Heart right ventricle (tissue), 16 donors: Measurements from ENCODE around the gene RPP25L. TPM values are rescaled to one million over a fixed set of nuclear protein-coding genes. Genes with fewer than 3 reads are reported as not detected.

Experiments
- ATAC-seq, 8 donors: fragments of 200-7000 bp; cut with Tn5 transposase; one replicate each; pipeline ENCODE4 v1.9.1; 2020; ENCODE audit warnings: mild to moderate bottlenecking in 8 of 8, moderate library complexity in 8 of 8, moderate number of reproducible peaks in 1 of 8
- DNase-seq, 2 donors: peaks; one replicate each; pipeline ENCODE4 v3.0.0-alpha.2; 2020
- H3K27ac ChIP-seq, 10 donors: fragments of 200-600 bp; sonication (generic) in 2 of 10; one replicate each; pipeline versions ENCODE4 v1.5.0 to v1.8.0; 2020 to 2022; ENCODE audit warnings: mild to moderate bottlenecking in 3 of 10
- H3K27me3 ChIP-seq, 7 donors: fragments of 200-600 bp; one replicate each; pipeline ENCODE4 v1.8.0; 2021 to 2022; ENCODE audit warnings: mild to moderate bottlenecking in 2 of 7
- H3K36me3 ChIP-seq, 9 donors: fragments of 200-600 bp; sonication (generic) in 1 of 9; one replicate each; pipeline versions ENCODE4 v1.5.0 to v1.8.0; 2020 to 2022; ENCODE audit warnings: mild to moderate bottlenecking in 2 of 9
- H3K4me1 ChIP-seq, 9 donors: fragments of 200-600 bp; sonication (generic) in 1 of 9; one replicate each; pipeline versions ENCODE4 v1.5.0 to v1.8.0; 2020 to 2022; ENCODE audit warnings: mild to moderate bottlenecking in 4 of 9
- H3K4me3 ChIP-seq, 10 donors: fragments of 200-600 bp; sonication (generic) in 2 of 10; one replicate each; pipeline versions ENCODE4 v1.5.0 to v1.8.0; 2020 to 2022; ENCODE audit warnings: mild to moderate bottlenecking in 7 of 10, moderate library complexity in 2 of 10
- H3K9me3 ChIP-seq, 11 donors: fragments of 200-600 bp in 10 of 11; sonication (generic) in 2 of 11; one replicate each; pipeline versions ENCODE4 v1.5.0 to v1.8.0; 2013 to 2022; ENCODE audit warnings: mild to moderate bottlenecking in 2 of 11, control low read depth in 1 of 11, moderate library complexity in 1 of 11
- WGBS, 2 donors: extraction: QIAGEN DNeasy Blood & Tissue Kit; methylation state at CpG; one replicate each; pipeline ENCODE4 v1.1.7; 2013; ENCODE audit warnings: inconsistent platforms in 1 of 2; 5-methylcytosine and 5-hydroxymethylcytosine counted together
- intact Hi-C, 10 donors: fragments of 100-400 bp; cut with DNase I; formaldehyde crosslinking; loops; one replicate each; pipeline versions ENCODE4 v1.11.1 to v1.14.2; 2022
- polyA plus RNA-seq, 2 donors: library from polyadenylated mRNA; stranded (reverse); fragments of 200-250 nt; gene quantifications; one replicate each; pipeline ENCODE4 v1.2.3, GENCODE V29; 2013
- total RNA-seq, 10 donors: library from RNA; stranded (reverse); fragmentation: NEBNext Ultra II Directional in 3 of 10; extraction: Animal tissue kit (Norgen Biotek cat#: 25700) in 3 of 10; gene quantifications; one replicate each; pipeline versions ENCODE4 v1.2.1 to v1.2.4, GENCODE V29; 2021 to 2023
- TF ChIP-seq, protein P1 (sequence below), 9 donors: fragments of 200-600 bp; sonication (generic) in 2 of 9; IDR thresholded peaks; one replicate each; pipeline versions ENCODE4 v1.5.0 to v1.8.0; 2021 to 2022; ENCODE audit warnings: antibody characterized with exemption in 9 of 9, mild to moderate bottlenecking in 5 of 9, moderate library complexity in 1 of 9
- donor health status: Arrhythmogenic right ventricular cardiomyopathy.
- donor health status: ischemic (EF 13 %, LVEDD 7.1; RV severe dilation, severe dysfunction).
- donor health status: healthy with polysubstance abuse.
- donor health status: DM: no; HTN: yes; CAD: no.
- donor health status: DM: no; HTN: no; CAD: no.
- donor health status: ischemic (EF 25% LVEDD 6.9; RV normal size, moderate dysfunction).
- donor health status: ischemic (EF 25% LVEDD 5.7; RV mildly dilated, moderate dysfunction).
- donor health status: healthy.
- donor health status: DM: yes; HTN: yes; CAD: no.
- donor health status: Ischemic cardiomyopathy.
- donor health status: ischemic (EF 35%, LVEDD 5.7; RV mildly dilated, moderate dysfunction).
- donor health status: nonischemic (EF 11% LVEDD 7.7; RV severe dilation, severe dysfunction).
- donor health status: DM: yes; HTN: yes; CAD: no.
- donor health status: PGD.
- donor health status: ischemic (EF 29% LVEDD 5.4; RV normal size, mild dysfunction).
- donor health status: nonischemic (EF 23%, LVEDD 6.1; RV moderate dilation, normal function).

Gene RPP25L
- total and polyA plus RNA-seq, 12 donors = 29.2 to 51.0 (median 39.2) TPM

DNA sequence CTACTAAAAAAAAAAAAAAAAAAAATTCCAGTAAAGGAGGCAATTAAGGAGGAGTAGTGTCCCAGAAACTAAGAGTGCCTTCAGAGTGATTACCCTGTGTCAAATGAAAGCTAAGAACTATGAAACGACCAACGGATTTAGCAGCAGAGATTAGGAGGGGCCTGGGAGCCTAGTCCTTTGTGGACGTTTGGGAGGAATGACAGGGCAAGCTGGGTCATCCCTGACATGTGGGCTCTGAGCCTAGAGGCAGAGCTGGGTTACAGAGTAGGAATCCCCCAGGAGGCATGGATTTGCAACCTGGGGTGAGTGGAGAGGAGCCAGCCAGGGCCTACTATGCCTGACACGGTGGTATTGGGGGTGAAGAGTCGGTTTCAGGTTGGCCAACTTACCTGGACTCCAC is 21.3 kb upstream of the RPP25L start:
- no peak for DNase-seq
- H3K9me3 ChIP-seq = no peaks in the 10 kb centered on the region
- 51 to 53% methylated on average over 5 of the region's 5 CpGs for WGBS, 2 donors
- no peak overlapping the region for H3K4me3 ChIP-seq
- intact Hi-C loops = loop anchor here in 2 of 10 donors (2.0 kb wide), 2 partner anchors 18 to 20 kb away; partner anchors contain the start of gene RPP25L (in 1 of the 2)
- TF ChIP-seq, protein P1, sequence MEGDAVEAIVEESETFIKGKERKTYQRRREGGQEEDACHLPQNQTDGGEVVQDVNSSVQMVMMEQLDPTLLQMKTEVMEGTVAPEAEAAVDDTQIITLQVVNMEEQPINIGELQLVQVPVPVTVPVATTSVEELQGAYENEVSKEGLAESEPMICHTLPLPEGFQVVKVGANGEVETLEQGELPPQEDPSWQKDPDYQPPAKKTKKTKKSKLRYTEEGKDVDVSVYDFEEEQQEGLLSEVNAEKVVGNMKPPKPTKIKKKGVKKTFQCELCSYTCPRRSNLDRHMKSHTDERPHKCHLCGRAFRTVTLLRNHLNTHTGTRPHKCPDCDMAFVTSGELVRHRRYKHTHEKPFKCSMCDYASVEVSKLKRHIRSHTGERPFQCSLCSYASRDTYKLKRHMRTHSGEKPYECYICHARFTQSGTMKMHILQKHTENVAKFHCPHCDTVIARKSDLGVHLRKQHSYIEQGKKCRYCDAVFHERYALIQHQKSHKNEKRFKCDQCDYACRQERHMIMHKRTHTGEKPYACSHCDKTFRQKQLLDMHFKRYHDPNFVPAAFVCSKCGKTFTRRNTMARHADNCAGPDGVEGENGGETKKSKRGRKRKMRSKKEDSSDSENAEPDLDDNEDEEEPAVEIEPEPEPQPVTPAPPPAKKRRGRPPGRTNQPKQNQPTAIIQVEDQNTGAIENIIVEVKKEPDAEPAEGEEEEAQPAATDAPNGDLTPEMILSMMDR (IDR thresholded peaks at IDR 0.05) = no peak
- H3K27me3 ChIP-seq = peaks cover 0 to 29% (median 20%) of the 10 kb centered on the region in 7 donors
- H3K36me3 ChIP-seq = peaks cover 0 to 12% (median 0%) of the 10 kb centered on the region in 9 donors
- H3K4me1 ChIP-seq = peaks cover 9 to 40% (median 26%) of the 10 kb centered on the region in 9 donors
- ATAC-seq = no peak
- no peak overlapping the region for H3K27ac ChIP-seq

GRCh38 chr9:34630402-34631154 is 18.7 kb upstream of the RPP25L start:
- H3K36me3 ChIP-seq = peaks cover 0 to 8% (median 0%) of the 10 kb centered on the region in 9 donors
- H3K4me1 ChIP-seq = peaks cover 4 to 20% (median 8%) of the 10 kb centered on the region in 9 donors
- no peaks in the 10 kb centered on the region for H3K9me3 ChIP-seq
- H3K27ac ChIP-seq = no peak overlapping the region
- TF ChIP-seq, protein P1 (IDR thresholded peaks at IDR 0.05) = no peak
- H3K4me3 ChIP-seq = no peak overlapping the region
- ATAC-seq (no peak), DNase-seq (no peak)
- intact Hi-C loops = no loop called here
- 41 to 42% methylated on average over 5 of the region's 5 CpGs for WGBS, 2 donors
- peaks cover 23 to 55% (median 45%) of the 10 kb centered on the region in 7 donors for H3K27me3 ChIP-seq

GRCh38 chr9:34629491-34629808 is 17.6 kb upstream of the RPP25L start:
- Histone ChIP-seq H3K9me3 (no peaks in the 10 kb centered on the region), H3K4me3 (peak overlapping the region in 3 of 10 donors; percentile 37 to 59 (median 51)), H3K36me3 (no peaks in the 10 kb centered on the region), H3K4me1 (peaks cover 4 to 22% (median 8%) of the 10 kb centered on the region in 9 donors), H3K27ac (no peak overlapping the region), H3K27me3 (peaks cover 30 to 66% (median 57%) of the 10 kb centered on the region in 7 donors)
- 28 to 30% methylated on average over 5 of the region's 5 CpGs for WGBS, 2 donors
- DNase-seq = no peak
- intact Hi-C loops = no loop called here
- ATAC-seq = no peak
- TF ChIP-seq, protein P1 (IDR thresholded peaks at IDR 0.05) = no peak

GRCh38 chr9:34628656-34629490 is 17.0 kb upstream of the RPP25L start, which contains the start of gene ARID3C:
Gene ARID3C (minus strand): TSS chr9:34629066. CDS start chr9:34628014, 1,052 bp downstream.
- peak in 7 of 8 donors; percentile 45 to 75 (median 61) for ATAC-seq
- peaks cover 30 to 72% (median 62%) of the 10 kb centered on the region in 7 donors for H3K27me3 ChIP-seq
- intact Hi-C loops = no loop called here
- 2% methylated on average over 26 to 69 of the region's 69 CpGs for WGBS, 2 donors
- H3K9me3 ChIP-seq = no peaks in the 10 kb centered on the region
- TF ChIP-seq, protein P1 (IDR thresholded peaks at IDR 0.05) = no peak
- no peaks in the 10 kb centered on the region for H3K36me3 ChIP-seq
- no peak within 1 kb of the TSS for H3K27ac ChIP-seq
- peaks cover 4 to 24% (median 11%) of the 10 kb centered on the region in 9 donors for H3K4me1 ChIP-seq
- no peak for DNase-seq
- peak within 1 kb of the TSS in 9 of 10 donors; percentile 34 to 59 (median 47) for H3K4me3 ChIP-seq
